Right lobe of liver (tissue), 5 donors: ENCODE results near the gene TNFSF15. TPM values are rescaled to one million over a fixed set of nuclear protein-coding genes. Genes with fewer than 3 reads are reported as not detected.

Source experiments
- total RNA-seq, 6 experiments: library from RNA; depleted of rRNA in 2 of 6; stranded (reverse); fragments of >200 nt in 2 of 6; fragmentation: NEBNext Ultra II Directional in 3 of 6; extraction: Animal tissue kit (Norgen Biotek cat#: 25700) in 3 of 6; gene quantifications; one replicate each; pipeline versions ENCODE4 v1.1.0 to v1.2.4, GENCODE V29; 2016 to 2023
- donor health status: DM: no; HTN: no; CAD: no.
- donor health status: DM: no; HTN: no; CAD: no.
- donor health status: DM: no; HTN: yes; CAD: no.
- donor health status: DM: no; HTN: yes; CAD: no.

Gene TNFSF15
- total RNA-seq, 6 experiments from 2014 or later = 0.04 to 0.35 (median 0.06) TPM; not detected in 1

Other genes with a start within 250 kb of the TNFSF15 start
- 100 to 1,000 TPM in 2 of 6 experiments, 10 to 100 TPM in 4; 31.0 to 155 (median 49.1) TPM for gene ATP6V1G1, start 218.3 kb downstream of the TNFSF15 start, total RNA-seq
- gene TMEM268, start 194.7 kb downstream of the TNFSF15 start, total RNA-seq = 1 to 10 TPM; 3.4 to 6.5 (median 5.2) TPM
- gene TEX53, start 148.2 kb downstream of the TNFSF15 start, total RNA-seq = not detected
- gene TEX48, start 123.8 kb downstream of the TNFSF15 start, total RNA-seq = not detected
- 1 to 10 TPM in 1 of 6 experiments, under 1 TPM in 5; 0.19 to 2.0 (median 0.38) TPM for gene TNFSF8, start 124.6 kb upstream of the TNFSF15 start, total RNA-seq